WERI-Rb-1 (cell line): ENCODE data around the gene APOL4.

ENCODE experiments used
- DNase-seq: peaks from one replicate; pipeline ENCODE4 v3.0.0-alpha.2; 2020
- H3K27ac ChIP-seq: fragments of 250-450 bp; sonication (Bioruptor Pico); 2 replicates; pipeline ENCODE4 v1.5.1; 2020; ENCODE audit warnings: mild to moderate bottlenecking, moderate library complexity
- H3K27me3 ChIP-seq: fragments of 250-450 bp; sonication (Bioruptor Pico); 2 replicates; pipeline ENCODE4 v1.5.1; 2021; ENCODE audit warnings: mild to moderate bottlenecking, low read depth, moderate library complexity; ENCODE audit not compliant: insufficient read depth, severe bottlenecking
- H3K36me3 ChIP-seq: fragments of 250-450 bp; sonication (Bioruptor Pico); 2 replicates; pipeline ENCODE4 v1.5.1; 2020; ENCODE audit warnings: mild to moderate bottlenecking, moderate library complexity
- H3K4me3 ChIP-seq: 2 replicates; pipeline ENCODE4 v1.5.1; 2011; ENCODE audit warnings: low read depth, mild to moderate bottlenecking, control low read depth, low read length
- H3K9me3 ChIP-seq: fragments of 250-450 bp; sonication (Bioruptor Pico); 2 replicates; pipeline ENCODE4 v1.5.1; 2021; ENCODE audit warnings: mild to moderate bottlenecking, moderate library complexity; ENCODE audit not compliant: severe bottlenecking
- TF ChIP-seq, protein P1 (sequence below): IDR thresholded peaks from 2 replicates; pipeline ENCODE4 v1.5.1; 2011; ENCODE audit warnings: low read depth, mild to moderate bottlenecking, control low read depth, inconsistent platforms, low read length

The APOL4 gene

GRCh38 chr22:36185828-36186624 lies 15.6 kb downstream of the APOL4 start:
- Histone ChIP-seq H3K27me3 (no peaks in the 10 kb centered on the region), H3K27ac (no peak overlapping the region), H3K9me3 (no peaks in the 10 kb centered on the region), H3K36me3 (no peaks in the 10 kb centered on the region), H3K4me3 (no peak overlapping the region)
- no peak for DNase-seq
- TF ChIP-seq, protein P1, sequence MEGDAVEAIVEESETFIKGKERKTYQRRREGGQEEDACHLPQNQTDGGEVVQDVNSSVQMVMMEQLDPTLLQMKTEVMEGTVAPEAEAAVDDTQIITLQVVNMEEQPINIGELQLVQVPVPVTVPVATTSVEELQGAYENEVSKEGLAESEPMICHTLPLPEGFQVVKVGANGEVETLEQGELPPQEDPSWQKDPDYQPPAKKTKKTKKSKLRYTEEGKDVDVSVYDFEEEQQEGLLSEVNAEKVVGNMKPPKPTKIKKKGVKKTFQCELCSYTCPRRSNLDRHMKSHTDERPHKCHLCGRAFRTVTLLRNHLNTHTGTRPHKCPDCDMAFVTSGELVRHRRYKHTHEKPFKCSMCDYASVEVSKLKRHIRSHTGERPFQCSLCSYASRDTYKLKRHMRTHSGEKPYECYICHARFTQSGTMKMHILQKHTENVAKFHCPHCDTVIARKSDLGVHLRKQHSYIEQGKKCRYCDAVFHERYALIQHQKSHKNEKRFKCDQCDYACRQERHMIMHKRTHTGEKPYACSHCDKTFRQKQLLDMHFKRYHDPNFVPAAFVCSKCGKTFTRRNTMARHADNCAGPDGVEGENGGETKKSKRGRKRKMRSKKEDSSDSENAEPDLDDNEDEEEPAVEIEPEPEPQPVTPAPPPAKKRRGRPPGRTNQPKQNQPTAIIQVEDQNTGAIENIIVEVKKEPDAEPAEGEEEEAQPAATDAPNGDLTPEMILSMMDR = peak; percentile 17; the same call in 1 of the 2 replicates

GRCh38 chr22:36184433-36185025 lies 17.1 kb downstream of the APOL4 start:
- no peak for DNase-seq
- TF ChIP-seq, protein P1 = no peak
- Histone ChIP-seq H3K36me3 (no peaks in the 10 kb centered on the region), H3K9me3 (no peaks in the 10 kb centered on the region), H3K4me3 (no peak overlapping the region), H3K27me3 (no peaks in the 10 kb centered on the region), H3K27ac (no peak overlapping the region)

- TF ChIP-seq, protein P1 = no peak
- Histone ChIP-seq H3K36me3 (no peaks in the 10 kb centered on the region), H3K27me3 (no peaks in the 10 kb centered on the region), H3K4me3 (no peak overlapping the region), H3K27ac (no peak overlapping the region), H3K9me3 (no peaks in the 10 kb centered on the region)
- DNase-seq = no peak
Measured at GRCh38 chr22:36183446-36183845, 18.2 kb downstream of the APOL4 start.

DNA sequence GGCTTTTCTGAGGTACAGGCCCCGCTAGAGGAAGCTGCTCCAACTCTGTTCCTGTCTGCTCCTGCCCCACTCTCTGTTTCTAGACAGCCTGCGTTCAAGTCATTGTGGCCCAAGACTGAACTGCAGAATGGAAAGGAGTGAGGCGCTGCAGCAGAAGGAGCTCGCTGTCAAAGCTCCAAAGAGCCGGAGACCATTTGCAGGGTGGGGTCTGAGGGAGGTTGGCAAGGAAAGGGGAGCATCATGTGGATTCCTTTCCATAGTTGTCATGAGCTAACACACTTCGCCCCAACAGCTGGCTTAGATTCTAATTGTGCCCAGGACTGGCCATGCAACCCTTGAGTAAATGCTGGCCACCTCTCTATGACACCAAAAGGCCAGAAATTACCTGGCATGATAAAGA lies 18.8 kb downstream of the APOL4 start:
- Histone ChIP-seq H3K27me3 (no peaks in the 10 kb centered on the region), H3K36me3 (no peaks in the 10 kb centered on the region), H3K9me3 (no peaks in the 10 kb centered on the region), H3K27ac (no peak overlapping the region), H3K4me3 (no peak overlapping the region)
- no peak for DNase-seq
- TF ChIP-seq, protein P1 = no peak

- Histone ChIP-seq H3K9me3 (no peaks in the 10 kb centered on the region), H3K27me3 (no peaks in the 10 kb centered on the region), H3K27ac (no peak overlapping the region), H3K4me3 (no peak overlapping the region), H3K36me3 (no peaks in the 10 kb centered on the region)
- TF ChIP-seq, protein P1 = no peak
- no peak for DNase-seq
Measured at GRCh38 chr22:36182056-36182455, 19.6 kb downstream of the APOL4 start.

DNA sequence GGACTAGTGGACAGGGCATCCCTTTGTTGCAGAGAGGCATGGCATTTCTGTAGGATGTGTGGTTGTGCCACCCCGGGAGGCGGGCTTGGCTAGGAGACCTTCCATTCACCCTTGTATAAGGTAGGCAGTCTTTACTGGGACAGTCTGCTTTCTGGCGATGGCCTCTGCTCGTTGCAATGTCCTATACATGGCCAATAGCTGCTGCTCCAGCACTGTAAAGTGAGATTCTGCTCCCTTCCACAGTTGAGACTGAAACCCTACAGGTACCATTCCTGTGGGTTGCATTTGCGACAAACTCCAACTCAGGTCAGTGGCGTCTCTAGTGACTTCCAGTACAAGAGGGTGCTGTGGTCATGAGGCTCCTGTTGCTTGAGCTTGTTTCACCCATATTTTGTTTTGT lies 20.7 kb downstream of the APOL4 start:
- TF ChIP-seq, protein P1 = no peak
- DNase-seq = no peak
- no peak overlapping the region for H3K27ac ChIP-seq
- no peaks in the 10 kb centered on the region for H3K27me3 ChIP-seq
- H3K36me3 ChIP-seq = no peaks in the 10 kb centered on the region
- no peak overlapping the region for H3K4me3 ChIP-seq
- no peaks in the 10 kb centered on the region for H3K9me3 ChIP-seq
